NCI-H2171 treated with DMSO at 0.1 percent for 48 hours (cell line): Measurements from ENCODE around the gene NOTUM.
A peak's percentile ranks its signal among the peaks of the same experiment; 100 is the strongest.
"Not testable (repeated sequence)": the region's sequence is repeated elsewhere in the genome, so short reads cannot be mapped to it uniquely, and the experiment has no call there.

Experiments
- DNase-seq: peaks from one replicate; lab custom pipeline; 2025; lab: John Stamatoyannopoulos, UW

The NOTUM gene

GRCh38 chr17:81923302-81924260 is 37.4 kb downstream of the NOTUM start:
- no peak for DNase-seq

- DNase-seq, result no peak
Observed at GRCh38 chr17:81922566-81923301, 38.3 kb downstream of the NOTUM start.

- no peak for DNase-seq
Observed at GRCh38 chr17:81921996-81922565, 38.9 kb downstream of the NOTUM start.

- DNase-seq, result no peak
Observed at GRCh38 chr17:81921537-81921862, 39.5 kb downstream of the NOTUM start.

DNA sequence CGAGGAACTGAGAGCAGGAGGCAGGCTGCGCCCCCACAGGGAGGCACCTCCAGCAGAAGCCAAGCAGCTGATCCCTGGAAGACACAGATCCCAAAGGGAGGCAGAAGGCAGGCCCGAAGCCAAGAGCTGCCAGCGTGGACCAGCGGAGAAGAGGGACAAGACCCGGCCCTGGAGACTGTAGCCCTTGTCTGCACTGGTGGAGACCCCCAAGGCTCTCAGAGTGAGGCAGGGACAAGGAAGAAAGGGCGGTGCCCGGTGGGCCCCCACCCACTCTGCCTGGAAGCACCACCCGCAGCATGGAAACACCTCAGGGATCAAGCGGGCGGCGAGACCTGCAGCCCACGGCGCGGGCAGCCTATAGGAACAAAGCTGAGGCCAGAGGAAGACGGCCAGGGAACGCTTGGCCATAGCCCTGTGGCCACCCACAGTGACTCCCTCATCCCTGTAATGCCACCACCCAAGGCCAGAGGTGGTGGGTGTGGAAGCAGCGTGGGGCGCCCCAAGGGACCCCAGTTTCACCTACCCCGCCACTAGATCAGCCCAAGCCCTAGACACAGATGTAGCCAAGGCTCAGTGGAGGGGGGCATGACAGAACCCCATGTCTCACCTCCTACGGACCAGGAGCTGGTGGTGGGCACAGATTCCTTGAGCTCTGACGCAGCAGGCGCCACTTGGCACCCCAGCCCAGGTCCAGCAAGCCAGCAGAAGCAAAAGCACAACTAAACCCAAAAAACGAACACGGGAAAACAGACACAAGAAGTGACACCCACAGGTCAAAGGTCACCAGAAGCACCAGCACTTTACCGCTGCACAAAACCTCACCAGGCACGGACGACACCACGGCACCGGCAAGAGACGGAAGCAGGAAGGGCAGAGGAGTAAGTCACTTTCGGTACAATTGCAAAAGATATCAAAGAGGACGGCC is 40.1 kb downstream of the NOTUM start:
- no peak for DNase-seq

- no peak for DNase-seq
Observed at GRCh38 chr17:81918832-81919545, 42.0 kb downstream of the NOTUM start.

- DNase-seq, result not testable (repeated sequence)
Observed at GRCh38 chr17:81918333-81918669, 42.7 kb downstream of the NOTUM start.

DNA sequence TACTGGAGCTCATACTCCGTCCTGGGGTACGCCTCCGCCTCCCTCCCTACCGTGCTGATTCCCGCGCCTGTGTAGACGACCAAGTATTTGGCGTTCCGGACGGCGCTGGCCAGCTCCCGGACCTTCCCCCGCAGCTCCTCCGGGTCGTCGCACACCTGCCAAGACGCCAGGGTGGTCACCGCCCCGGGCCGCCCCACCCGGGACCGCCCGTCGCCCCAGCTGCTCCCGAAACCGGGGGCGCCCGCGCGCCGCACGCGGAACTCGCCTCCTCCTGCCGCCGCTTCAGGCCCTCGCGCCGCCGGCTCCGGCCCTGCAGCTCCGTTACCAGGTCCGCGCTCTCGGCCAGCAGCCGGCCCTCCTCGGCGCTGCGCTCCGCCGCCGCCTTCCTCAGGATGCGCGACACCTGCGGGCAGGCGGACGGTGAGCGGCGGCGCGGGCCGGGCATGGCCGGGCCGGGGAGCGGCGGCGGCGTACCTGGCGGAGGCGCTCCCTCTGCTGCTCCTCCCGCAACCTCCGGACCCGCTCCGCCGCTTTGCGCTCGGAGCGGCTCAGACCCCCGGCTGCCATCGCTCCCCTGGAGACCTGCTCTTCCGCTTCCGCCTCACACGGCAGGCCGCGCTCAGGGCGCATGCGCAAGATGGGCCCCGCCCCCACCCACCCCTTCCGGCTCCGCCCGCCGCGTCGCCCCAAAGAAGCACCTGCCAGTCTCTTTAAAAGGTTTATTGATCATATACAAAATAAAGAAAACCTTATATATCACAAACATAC is 43.2 kb downstream of the NOTUM start, which contains the start of gene SIRT7:
Gene SIRT7, minus strand, starts transcription at position 612 of the 768 bp plus-strand sequence. Its CDS starts 45 bp downstream, at position 567.
- peak; percentile 81 for DNase-seq

GRCh38 chr17:81916234-81917001 is 44.6 kb downstream of the NOTUM start:
- DNase-seq, result no peak

DNA sequence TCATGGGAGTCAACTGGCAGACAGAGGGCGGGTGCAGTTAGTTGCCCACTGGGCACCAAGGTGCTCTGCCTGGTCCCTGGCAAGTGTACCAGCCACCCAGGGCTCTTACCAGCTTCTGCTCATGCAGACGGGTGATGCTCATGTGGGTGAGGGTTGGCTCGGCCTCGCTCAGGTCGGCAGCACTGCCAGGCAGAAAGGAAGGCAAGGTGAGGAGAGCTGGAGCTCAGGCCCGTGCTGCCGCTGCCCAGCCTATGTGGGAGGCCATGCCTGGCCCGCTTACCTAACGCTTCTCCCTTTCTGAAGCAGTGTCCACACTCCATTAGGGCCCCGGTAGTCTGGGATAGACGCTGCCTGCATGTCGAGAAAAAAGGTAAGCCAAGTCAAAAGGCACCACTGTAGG is 45.7 kb downstream of the NOTUM start:
- DNase-seq, result no peak

DNA sequence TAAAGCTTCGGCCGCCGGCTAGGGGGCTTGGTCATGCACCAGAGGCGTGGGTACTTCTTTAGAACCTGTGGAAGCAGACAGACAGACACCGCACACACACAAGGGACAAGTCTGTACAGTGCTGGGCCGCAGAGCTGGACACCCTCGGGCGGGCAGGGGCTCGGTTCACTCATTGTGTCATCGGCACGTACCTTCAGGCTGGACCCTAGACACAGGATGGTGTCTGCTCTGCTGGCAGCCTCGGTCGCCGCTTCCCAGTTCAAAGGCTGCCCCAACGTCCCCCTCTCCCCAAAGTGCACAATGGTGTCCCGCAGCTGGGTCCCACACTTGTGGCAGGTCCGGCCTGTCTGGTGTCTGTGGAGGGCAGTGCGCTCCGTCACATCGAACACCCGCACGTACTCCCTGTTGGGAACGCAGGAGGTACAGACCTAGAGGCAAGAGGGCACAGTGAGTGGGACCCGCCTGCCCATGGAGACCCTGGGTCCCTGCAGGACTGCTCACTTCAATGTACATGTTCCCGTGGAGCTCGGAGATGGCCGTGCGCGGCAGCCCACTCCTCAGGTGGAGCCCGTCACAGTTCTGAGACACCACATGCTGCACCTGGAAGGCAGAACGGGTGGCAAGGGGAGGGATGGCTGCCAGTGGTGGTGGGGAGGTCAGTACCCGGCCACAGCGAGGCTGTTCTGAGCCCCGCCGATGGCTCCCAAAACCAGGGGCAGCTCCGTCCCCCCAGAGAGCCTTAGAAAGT is 46.7 kb downstream of the NOTUM start:
- no peak for DNase-seq

- DNase-seq, result no peak
Observed at GRCh38 chr17:81913394-81914102, 47.4 kb downstream of the NOTUM start.

DNA sequence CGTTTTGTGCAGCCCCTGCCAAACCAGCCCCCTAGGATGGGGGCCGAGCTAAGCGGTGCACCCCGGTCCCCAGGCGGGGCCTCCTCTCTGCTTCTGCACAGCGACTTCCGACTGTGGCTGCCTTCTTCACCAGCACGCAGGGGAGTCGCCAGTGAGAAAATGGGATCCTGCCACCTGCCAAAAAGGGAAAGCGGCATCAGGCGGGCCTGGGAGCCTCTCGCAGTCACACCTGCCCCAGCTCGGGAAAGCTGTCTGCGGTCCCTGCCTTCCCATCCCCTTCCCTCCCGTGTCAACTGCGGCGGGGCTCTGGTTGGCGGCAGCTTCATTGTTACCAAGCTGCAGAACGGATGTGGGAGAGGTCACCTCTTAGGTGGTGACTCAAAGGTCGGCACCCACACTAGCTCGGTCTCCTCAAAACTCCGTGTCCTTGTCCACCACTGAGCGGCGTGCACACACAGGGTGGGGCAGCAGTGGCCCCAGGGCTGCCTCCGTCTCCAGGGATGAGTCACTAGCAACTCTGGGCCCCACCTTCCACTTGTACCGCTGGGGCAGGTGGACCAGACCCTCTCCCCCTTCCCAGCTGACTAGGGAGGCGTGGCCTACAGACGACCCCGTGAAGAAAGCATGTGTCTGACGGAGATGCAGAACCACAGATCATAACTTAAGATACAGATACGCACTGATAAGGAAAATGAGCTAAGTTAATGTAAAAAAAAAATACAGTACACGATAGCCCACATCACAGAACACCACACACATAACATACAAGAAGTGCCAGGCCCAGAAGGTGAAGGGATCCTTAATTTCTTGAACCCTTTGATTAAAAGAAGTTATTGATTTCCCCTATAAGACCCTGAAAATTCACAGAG is 48.3 kb downstream of the NOTUM start:
- DNase-seq, result no peak

- DNase-seq, result no peak
Observed at GRCh38 chr17:81911969-81912368, 49.0 kb downstream of the NOTUM start.

DNA sequence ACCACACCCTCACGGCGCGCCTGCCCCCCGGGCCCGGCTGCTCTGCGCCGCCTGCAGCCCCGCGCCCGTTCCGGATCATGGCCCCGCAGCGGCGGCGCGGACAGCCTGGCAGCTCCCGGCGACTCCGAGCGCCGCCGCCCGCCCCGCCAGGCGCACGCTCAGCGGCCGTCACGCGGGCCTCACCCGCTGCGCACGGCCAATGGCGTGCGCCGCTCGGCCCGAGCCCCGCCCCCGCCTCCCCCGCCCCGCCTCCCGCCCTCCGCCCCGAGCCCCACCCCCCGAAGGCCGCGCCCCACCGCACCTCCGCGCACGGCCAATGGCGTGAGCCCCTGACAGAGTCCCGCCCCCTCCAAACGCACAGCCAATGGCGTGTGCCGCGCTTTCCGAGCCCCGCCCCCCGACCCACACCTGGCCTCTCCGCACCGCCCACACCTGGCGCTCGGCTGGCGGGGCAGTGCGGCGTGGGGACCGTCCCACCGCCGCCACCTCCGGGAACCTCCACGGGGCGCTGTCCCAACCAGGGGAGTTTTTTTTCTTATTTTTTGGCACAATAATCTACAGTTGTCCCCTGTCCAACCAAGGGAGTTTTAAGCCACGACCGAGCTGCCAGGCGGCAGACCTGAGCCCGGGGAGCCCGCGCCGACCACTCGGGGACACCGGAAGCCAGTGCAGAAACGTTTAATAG is 49.6 kb downstream of the NOTUM start, which contains the start of gene PCYT2:
Gene PCYT2, minus strand, starts transcription at position 123 of the 685 bp plus-strand sequence. Its CDS starts 44 bp downstream, at position 79.
- peak; percentile 85 for DNase-seq

- no peak for DNase-seq
Observed at GRCh38 chr17:81910840-81911276, 50.1 kb downstream of the NOTUM start.
